SK-N-SH (cell line): ENCODE measurements around the gene SLC30A5. TPM values are rescaled to one million over a fixed set of nuclear protein-coding genes. Genes with fewer than 3 reads are reported as not detected.

Source experiments
- CTCF ChIA-PET: fragments of 300-600, 350-600 bp; formaldehyde crosslinking; extraction: SDS; loops from one replicate; lab custom pipeline; 2021; lab: Yijun Ruan, JAX
- POLR2A ChIA-PET: fragments of 350-600 bp; sonication (Branson Sonifier 250); formaldehyde crosslinking; extraction: SDS; loops from one replicate; lab custom pipeline; 2020; ENCODE audit warnings: antibody characterized with exemption, inconsistent platforms; lab: Yijun Ruan, JAX
- DNase-seq: peaks from one replicate; pipeline ENCODE4 v3.0.0; 2012
- H2AFZ ChIP-seq: fragments of 200-600 bp; sonication (generic); 2 replicates; pipeline ENCODE4 v1.8.1; 2016; ENCODE audit warnings: antibody characterized with exemption, mild to moderate bottlenecking, low read depth
- H3F3A ChIP-seq: fragments of 200-600 bp; sonication (generic); replicated peaks from 2 replicates; pipeline ENCODE3; 2016; ENCODE audit warnings: antibody characterized with exemption, mild to moderate bottlenecking; ENCODE audit not compliant: insufficient read depth
- H3K27ac ChIP-seq, 2 experiments: fragments of 200-500 bp in 1 of 2; fragments of 200-600 bp in 1 of 2; sonication (Bioruptor generic) in 1 of 2; sonication (generic), shearing (Covaris generic) in 1 of 2; 2 replicates each; pipeline versions ENCODE4 v1.5.1 to v1.6.1; 2014 to 2016; ENCODE audit warnings: low read depth in 2 of 2, inconsistent platforms in 1 of 2, low read length in 1 of 2, mild to moderate bottlenecking in 1 of 2, mixed read lengths in 1 of 2
- H3K27me3 ChIP-seq: fragments of 200-600 bp; sonication (generic), shearing (Covaris generic); 2 replicates; pipeline ENCODE4 v1.6.1; 2016; ENCODE audit warnings: mixed run types; ENCODE audit not compliant: insufficient read depth
- H3K36me3 ChIP-seq, 2 experiments: fragments of 200-500 bp in 1 of 2; fragments of 200-600 bp in 1 of 2; sonication (Bioruptor generic) in 1 of 2; sonication (generic) in 1 of 2; replicated peaks in 1 of 2; 2 replicates each; pipeline versions ENCODE3 to v1.5.1; 2014 to 2016; ENCODE audit warnings: low read length in 1 of 2, mild to moderate bottlenecking in 1 of 2; ENCODE audit not compliant: insufficient read depth in 2 of 2, control insufficient read depth in 1 of 2
- H3K4me1 ChIP-seq, 2 experiments: fragments of 200-500 bp in 1 of 2; fragments of 200-600 bp in 1 of 2; sonication (Bioruptor generic) in 1 of 2; sonication (generic), shearing (Covaris generic) in 1 of 2; 2 replicates each; pipeline versions ENCODE4 v1.5.1 to v1.6.1; 2014 to 2016; ENCODE audit warnings: low read depth in 1 of 2, low read length in 1 of 2, mixed run types in 1 of 2; ENCODE audit not compliant: insufficient read depth in 2 of 2, control insufficient read depth in 1 of 2
- H3K4me2 ChIP-seq: fragments of 200-600 bp; sonication (generic), shearing (Covaris generic); 2 replicates; pipeline ENCODE4 v1.6.1; 2017; ENCODE audit warnings: mixed run types
- H3K4me3 ChIP-seq, 2 experiments: fragments of 200-500 bp in 1 of 2; fragments of 200-600 bp in 1 of 2; sonication (Bioruptor generic) in 1 of 2; sonication (generic), shearing (Covaris generic) in 1 of 2; 2 replicates each; pipeline versions ENCODE4 v1.5.1 to v1.8.1; 2014 to 2016; ENCODE audit warnings: low read depth in 2 of 2, inconsistent platforms in 1 of 2, low read length in 1 of 2, mild to moderate bottlenecking in 1 of 2, mixed read lengths in 1 of 2, moderate library complexity in 1 of 2
- H3K79me2 ChIP-seq: fragments of 200-600 bp; sonication (generic); 2 replicates; pipeline ENCODE4 v1.8.1; 2017; ENCODE audit warnings: mild to moderate bottlenecking; ENCODE audit not compliant: insufficient read depth
- H3K9ac ChIP-seq: fragments of 200-600 bp; sonication (generic); 2 replicates; pipeline ENCODE4 v1.6.1; 2017; ENCODE audit warnings: mixed run types
- H3K9me2 ChIP-seq: fragments of 200-600 bp; sonication (generic); 2 replicates; pipeline ENCODE4 v1.6.1; 2017; ENCODE audit warnings: mixed run types
- H3K9me3 ChIP-seq: fragments of 200-600 bp; sonication (generic); 2 replicates; pipeline ENCODE4 v1.6.1; 2017; ENCODE audit warnings: mixed run types, mild to moderate bottlenecking, moderate library complexity
- H4K20me1 ChIP-seq: fragments of 200-600 bp; sonication (generic); 2 replicates; pipeline ENCODE4 v1.6.1; 2017; ENCODE audit warnings: mild to moderate bottlenecking, mixed run types; ENCODE audit not compliant: insufficient read depth
- ELF1 ChIP-seq: IDR thresholded peaks from 2 replicates; pipeline ENCODE4 v1.4.0; 2012
- EZH2phosphoT487 ChIP-seq: fragments of 200-600 bp; sonication (generic); IDR thresholded peaks from 2 replicates; pipeline ENCODE4 v1.6.1; 2017; ENCODE audit warnings: low read depth, mixed run types, mild to moderate bottlenecking, antibody characterized with exemption, moderate library complexity, borderline replicate concordance
- FOXM1 ChIP-seq: IDR thresholded peaks from 2 replicates; pipeline ENCODE4 v1.4.0; 2012; ENCODE audit warnings: low read depth, mild to moderate bottlenecking
- GATA2 ChIP-seq: sonication (generic); formaldehyde crosslinking; IDR thresholded peaks from 2 replicates; pipeline ENCODE4 v1.5.0; 2020; ENCODE audit warnings: mild to moderate bottlenecking, missing genetic modification reagents
- JUND ChIP-seq: IDR thresholded peaks from 2 replicates; pipeline ENCODE4 v1.4.0; 2012
- MEF2A ChIP-seq: IDR thresholded peaks from 2 replicates; pipeline ENCODE4 v1.4.0; 2012; ENCODE audit warnings: low read depth, borderline replicate concordance
- NFIC ChIP-seq: IDR thresholded peaks from 2 replicates; pipeline ENCODE4 v1.4.0; 2012; ENCODE audit warnings: borderline replicate concordance
- NRF1 ChIP-seq: IDR thresholded peaks from 2 replicates; pipeline ENCODE4 v1.6.1; 2012; ENCODE audit warnings: low read depth, mild to moderate bottlenecking, low read length
- POLR2AphosphoS5 ChIP-seq: IDR thresholded peaks from 2 replicates; pipeline ENCODE4 v1.6.1; 2012; ENCODE audit warnings: low read depth, low read length
- RAD21 ChIP-seq: IDR thresholded peaks from 2 replicates; pipeline ENCODE4 v1.6.1; 2012; ENCODE audit warnings: mild to moderate bottlenecking, low read length
- RCOR1 ChIP-seq: fragments of 150-350 bp; IDR thresholded peaks from 2 replicates; pipeline ENCODE4 v1.6.1; 2017; ENCODE audit warnings: antibody characterized with exemption, low read length
- RFX5 ChIP-seq: IDR thresholded peaks from 2 replicates; pipeline ENCODE4 v1.6.1; 2012; ENCODE audit warnings: mild to moderate bottlenecking, improper control_type of control experiment, low read length
- RXRA ChIP-seq: IDR thresholded peaks from 2 replicates; pipeline ENCODE4 v1.4.0; 2012; ENCODE audit warnings: low read depth, mild to moderate bottlenecking, borderline replicate concordance
- SIN3A ChIP-seq: IDR thresholded peaks from 2 replicates; pipeline ENCODE4 v1.6.1; 2012; ENCODE audit warnings: low read depth, mild to moderate bottlenecking, low read length, moderate library complexity, borderline replicate concordance
- SMC3 ChIP-seq: IDR thresholded peaks from 2 replicates; pipeline ENCODE4 v1.6.1; 2012; ENCODE audit warnings: low read depth, low read length, improper control_type of control experiment
- TCF12 ChIP-seq: IDR thresholded peaks from 2 replicates; pipeline ENCODE4 v1.4.0; 2012
- TEAD4 ChIP-seq: IDR thresholded peaks from 2 replicates; pipeline ENCODE4 v1.4.0; 2012; ENCODE audit warnings: mild to moderate bottlenecking, borderline replicate concordance; ENCODE audit not compliant: insufficient read depth
- YY1 ChIP-seq: IDR thresholded peaks from 2 replicates; pipeline ENCODE4 v1.4.0; 2012; ENCODE audit warnings: low read depth, mild to moderate bottlenecking
- WGBS: methylation state at CpG from one replicate; pipeline ENCODE4 v1.1.6; 2017; ENCODE audit warnings: low lambda C conversion rate; 5-methylcytosine and 5-hydroxymethylcytosine counted together
- polyA plus RNA-seq, 3 experiments: library from polyadenylated mRNA; depleted of rRNA; stranded (reverse); fragments of >200 nt; gene quantifications; 2 replicates each; pipeline ENCODE4 v1.2.3, GENCODE V29; 2012
- TF ChIP-seq, protein P1 (sequence below): fragments of 150-350 bp; IDR thresholded peaks from 2 replicates; pipeline ENCODE4 v1.6.1; 2017; ENCODE audit warnings: antibody characterized with exemption, low read length, low read depth, borderline replicate concordance
- TF ChIP-seq, protein P2 (sequence below): IDR thresholded peaks from 2 replicates; pipeline ENCODE4 v1.4.0; 2012; ENCODE audit warnings: low read depth
- TF ChIP-seq, protein P3 (sequence below): IDR thresholded peaks from 2 replicates; pipeline ENCODE4 v1.4.0; 2012; ENCODE audit warnings: low read depth, borderline replicate concordance
- TF ChIP-seq, protein P4 (sequence below): IDR thresholded peaks from 2 replicates; pipeline ENCODE4; 2012
- TF ChIP-seq, protein P5 (sequence below): fragments of 200-600 bp; sonication (generic); IDR thresholded peaks from 2 replicates; pipeline ENCODE4 v1.6.1; 2017; ENCODE audit warnings: antibody characterized with exemption, mild to moderate bottlenecking, moderate library complexity
- TF ChIP-seq, protein P6 (sequence below): fragments of 150-350 bp; IDR thresholded peaks from 2 replicates; pipeline ENCODE4 v1.6.1; 2016; ENCODE audit warnings: mild to moderate bottlenecking, low read depth, low read length
- TF ChIP-seq, protein P7 (sequence below): IDR thresholded peaks from 2 replicates; pipeline ENCODE4 v1.4.0; 2012; ENCODE audit warnings: low read depth, borderline replicate concordance

The SLC30A5 gene
- 28.5 and 32.9 TPM in 2 replicates for polyA plus RNA-seq (2012; rRNA removed)
- polyA plus RNA-seq (2012; cell fraction: cytosol; rRNA removed), result 34.8 and 37.5 TPM in 2 replicates
- polyA plus RNA-seq (2012; cell fraction: nucleus; rRNA removed), result 20.4 and 38.5 TPM in 2 replicates

DNA sequence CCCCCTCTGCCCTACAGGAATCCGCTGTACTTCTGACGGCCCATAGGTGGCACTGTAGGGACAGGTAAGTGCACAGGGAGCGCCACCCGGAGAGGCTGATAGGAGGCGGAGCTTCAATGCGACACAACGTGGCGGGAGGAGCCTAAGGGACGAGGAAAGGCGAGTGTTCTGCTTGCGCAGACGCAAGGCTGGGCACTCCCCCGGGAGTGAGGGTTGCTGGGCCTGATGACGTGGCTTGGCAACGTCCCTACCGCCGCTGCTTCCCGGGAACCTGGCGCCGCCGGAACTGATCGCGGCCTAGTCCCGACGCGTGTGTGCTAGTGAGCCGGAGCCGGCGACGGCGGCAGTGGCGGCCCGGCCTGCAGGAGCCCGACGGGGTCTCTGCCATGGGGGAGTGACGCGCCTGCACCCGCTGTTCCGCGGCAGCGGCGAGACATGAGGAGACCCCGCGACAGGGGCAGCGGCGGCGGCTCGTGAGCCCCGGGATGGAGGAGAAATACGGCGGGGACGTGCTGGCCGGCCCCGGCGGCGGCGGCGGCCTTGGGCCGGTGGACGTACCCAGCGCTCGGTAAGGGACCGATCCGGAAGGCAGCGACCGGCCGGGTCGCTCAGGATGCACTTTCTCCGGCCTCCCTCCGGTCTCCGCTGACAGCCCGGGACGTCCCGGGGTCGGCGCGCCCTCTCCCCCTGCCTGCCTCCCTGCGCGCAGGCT, at the start of gene SLC30A5:
Gene SLC30A5, plus strand, starts transcription at position 244 of the 712 bp plus-strand sequence. Its CDS starts 242 bp downstream, at position 486.
- H3K36me3 ChIP-seq, result peaks cover 3 to 17% of the 10 kb centered on the region in 2 experiments
- ChIA-PET POLR2A (interaction anchor here (0.6 to 1.1 kb wide), 4 partner anchors 57 to 117 kb away, joined by 3 to 5 read pairs (median 5); partner anchors contain the start of genes CCNB1 and CENPH), CTCF (interaction anchor here (0.5 to 2.2 kb wide), 50 partner anchors 9 to 315 kb away, joined by 3 to 31 read pairs (median 4); partner anchors contain the start of genes CCDC125, CDK7 and CENPH)
- H4K20me1 ChIP-seq, result no peaks in the 10 kb centered on the region
- no peaks in the 10 kb centered on the region for H3K9me3 ChIP-seq
- peak within 1 kb of the TSS; percentile 77 to 90 for H3K27ac ChIP-seq
- H3K4me3 ChIP-seq, result peak within 1 kb of the TSS; percentile 69 to 80
- H2AFZ ChIP-seq, result peak within 1 kb of the TSS; percentile 96
- 3% methylated on average over 16 of the region's 79 CpGs for WGBS
- no peaks in the 10 kb centered on the region for H3K9me2 ChIP-seq
- peak within 1 kb of the TSS; percentile 95 for H3K9ac ChIP-seq
- H3K4me1 ChIP-seq, result peaks cover 0 to 5% of the 10 kb centered on the region in 2 experiments; a peak in 1 of 4 replicates
- peak within 1 kb of the TSS; percentile 91 for H3K4me2 ChIP-seq
- no peaks in the 10 kb centered on the region for H3K27me3 ChIP-seq
- H3F3A ChIP-seq, result peaks cover 5% of the 10 kb centered on the region
- peak; percentile 96 for DNase-seq
- peaks cover 47% of the 10 kb centered on the region for H3K79me2 ChIP-seq
- TF ChIP-seq GATA2 (CRISPR knock-in tag), result no peak
- peak; percentile 83 for TF ChIP-seq SIN3A
- TF ChIP-seq, protein P1, sequence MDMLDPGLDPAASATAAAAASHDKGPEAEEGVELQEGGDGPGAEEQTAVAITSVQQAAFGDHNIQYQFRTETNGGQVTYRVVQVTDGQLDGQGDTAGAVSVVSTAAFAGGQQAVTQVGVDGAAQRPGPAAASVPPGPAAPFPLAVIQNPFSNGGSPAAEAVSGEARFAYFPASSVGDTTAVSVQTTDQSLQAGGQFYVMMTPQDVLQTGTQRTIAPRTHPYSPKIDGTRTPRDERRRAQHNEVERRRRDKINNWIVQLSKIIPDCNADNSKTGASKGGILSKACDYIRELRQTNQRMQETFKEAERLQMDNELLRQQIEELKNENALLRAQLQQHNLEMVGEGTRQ, result no peak
- TF ChIP-seq SMC3, result peak; percentile 72
- peak; percentile 71 for TF ChIP-seq NFIC
- peak; percentile 85 for TF ChIP-seq RFX5
- no peak for TF ChIP-seq JUND
- TF ChIP-seq, protein P2, sequence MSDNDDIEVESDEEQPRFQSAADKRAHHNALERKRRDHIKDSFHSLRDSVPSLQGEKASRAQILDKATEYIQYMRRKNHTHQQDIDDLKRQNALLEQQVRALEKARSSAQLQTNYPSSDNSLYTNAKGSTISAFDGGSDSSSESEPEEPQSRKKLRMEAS, result peak; percentile 84
- TF ChIP-seq, protein P3, sequence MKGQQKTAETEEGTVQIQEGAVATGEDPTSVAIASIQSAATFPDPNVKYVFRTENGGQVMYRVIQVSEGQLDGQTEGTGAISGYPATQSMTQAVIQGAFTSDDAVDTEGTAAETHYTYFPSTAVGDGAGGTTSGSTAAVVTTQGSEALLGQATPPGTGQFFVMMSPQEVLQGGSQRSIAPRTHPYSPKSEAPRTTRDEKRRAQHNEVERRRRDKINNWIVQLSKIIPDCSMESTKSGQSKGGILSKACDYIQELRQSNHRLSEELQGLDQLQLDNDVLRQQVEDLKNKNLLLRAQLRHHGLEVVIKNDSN, result no peak
- no peak for TF ChIP-seq FOXM1
- TF ChIP-seq, protein P4, sequence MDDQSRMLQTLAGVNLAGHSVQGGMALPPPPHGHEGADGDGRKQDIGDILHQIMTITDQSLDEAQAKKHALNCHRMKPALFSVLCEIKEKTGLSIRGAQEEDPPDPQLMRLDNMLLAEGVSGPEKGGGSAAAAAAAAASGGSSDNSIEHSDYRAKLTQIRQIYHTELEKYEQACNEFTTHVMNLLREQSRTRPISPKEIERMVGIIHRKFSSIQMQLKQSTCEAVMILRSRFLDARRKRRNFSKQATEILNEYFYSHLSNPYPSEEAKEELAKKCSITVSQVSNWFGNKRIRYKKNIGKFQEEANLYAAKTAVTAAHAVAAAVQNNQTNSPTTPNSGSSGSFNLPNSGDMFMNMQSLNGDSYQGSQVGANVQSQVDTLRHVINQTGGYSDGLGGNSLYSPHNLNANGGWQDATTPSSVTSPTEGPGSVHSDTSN, result no peak
- TF ChIP-seq RCOR1, result 0 out of 2 replicates have a peak, but pooled peaks have one; percentile 17
- peak; percentile 30; the same call in 1 of the 2 replicates for TF ChIP-seq ELF1
- TF ChIP-seq TCF12, result no peak
- TF ChIP-seq MEF2A, result no peak
- TF ChIP-seq, protein P5, sequence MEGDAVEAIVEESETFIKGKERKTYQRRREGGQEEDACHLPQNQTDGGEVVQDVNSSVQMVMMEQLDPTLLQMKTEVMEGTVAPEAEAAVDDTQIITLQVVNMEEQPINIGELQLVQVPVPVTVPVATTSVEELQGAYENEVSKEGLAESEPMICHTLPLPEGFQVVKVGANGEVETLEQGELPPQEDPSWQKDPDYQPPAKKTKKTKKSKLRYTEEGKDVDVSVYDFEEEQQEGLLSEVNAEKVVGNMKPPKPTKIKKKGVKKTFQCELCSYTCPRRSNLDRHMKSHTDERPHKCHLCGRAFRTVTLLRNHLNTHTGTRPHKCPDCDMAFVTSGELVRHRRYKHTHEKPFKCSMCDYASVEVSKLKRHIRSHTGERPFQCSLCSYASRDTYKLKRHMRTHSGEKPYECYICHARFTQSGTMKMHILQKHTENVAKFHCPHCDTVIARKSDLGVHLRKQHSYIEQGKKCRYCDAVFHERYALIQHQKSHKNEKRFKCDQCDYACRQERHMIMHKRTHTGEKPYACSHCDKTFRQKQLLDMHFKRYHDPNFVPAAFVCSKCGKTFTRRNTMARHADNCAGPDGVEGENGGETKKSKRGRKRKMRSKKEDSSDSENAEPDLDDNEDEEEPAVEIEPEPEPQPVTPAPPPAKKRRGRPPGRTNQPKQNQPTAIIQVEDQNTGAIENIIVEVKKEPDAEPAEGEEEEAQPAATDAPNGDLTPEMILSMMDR, result peak; percentile 93
- TF ChIP-seq EZH2phosphoT487, result no peak
- TF ChIP-seq, protein P6, sequence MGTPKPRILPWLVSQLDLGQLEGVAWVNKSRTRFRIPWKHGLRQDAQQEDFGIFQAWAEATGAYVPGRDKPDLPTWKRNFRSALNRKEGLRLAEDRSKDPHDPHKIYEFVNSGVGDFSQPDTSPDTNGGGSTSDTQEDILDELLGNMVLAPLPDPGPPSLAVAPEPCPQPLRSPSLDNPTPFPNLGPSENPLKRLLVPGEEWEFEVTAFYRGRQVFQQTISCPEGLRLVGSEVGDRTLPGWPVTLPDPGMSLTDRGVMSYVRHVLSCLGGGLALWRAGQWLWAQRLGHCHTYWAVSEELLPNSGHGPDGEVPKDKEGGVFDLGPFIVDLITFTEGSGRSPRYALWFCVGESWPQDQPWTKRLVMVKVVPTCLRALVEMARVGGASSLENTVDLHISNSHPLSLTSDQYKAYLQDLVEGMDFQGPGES, result no peak
- TF ChIP-seq RXRA, result no peak
- TF ChIP-seq POLR2AphosphoS5, result peak; percentile 96
- TF ChIP-seq NRF1, result peak; percentile 99
- TF ChIP-seq YY1, result peak; percentile 53; the same call in 1 of the 2 replicates
- peak; percentile 93 for TF ChIP-seq RAD21
- no peak for TF ChIP-seq TEAD4
- TF ChIP-seq, protein P7, sequence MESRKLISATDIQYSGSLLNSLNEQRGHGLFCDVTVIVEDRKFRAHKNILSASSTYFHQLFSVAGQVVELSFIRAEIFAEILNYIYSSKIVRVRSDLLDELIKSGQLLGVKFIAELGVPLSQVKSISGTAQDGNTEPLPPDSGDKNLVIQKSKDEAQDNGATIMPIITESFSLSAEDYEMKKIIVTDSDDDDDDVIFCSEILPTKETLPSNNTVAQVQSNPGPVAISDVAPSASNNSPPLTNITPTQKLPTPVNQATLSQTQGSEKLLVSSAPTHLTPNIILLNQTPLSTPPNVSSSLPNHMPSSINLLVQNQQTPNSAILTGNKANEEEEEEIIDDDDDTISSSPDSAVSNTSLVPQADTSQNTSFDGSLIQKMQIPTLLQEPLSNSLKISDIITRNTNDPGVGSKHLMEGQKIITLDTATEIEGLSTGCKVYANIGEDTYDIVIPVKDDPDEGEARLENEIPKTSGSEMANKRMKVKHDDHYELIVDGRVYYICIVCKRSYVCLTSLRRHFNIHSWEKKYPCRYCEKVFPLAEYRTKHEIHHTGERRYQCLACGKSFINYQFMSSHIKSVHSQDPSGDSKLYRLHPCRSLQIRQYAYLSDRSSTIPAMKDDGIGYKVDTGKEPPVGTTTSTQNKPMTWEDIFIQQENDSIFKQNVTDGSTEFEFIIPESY, result no peak
